ENCODE data around the gene CDH13.
A peak's percentile ranks its signal among the peaks of the same experiment; 100 is the strongest.

Gene CDH13

DNA sequence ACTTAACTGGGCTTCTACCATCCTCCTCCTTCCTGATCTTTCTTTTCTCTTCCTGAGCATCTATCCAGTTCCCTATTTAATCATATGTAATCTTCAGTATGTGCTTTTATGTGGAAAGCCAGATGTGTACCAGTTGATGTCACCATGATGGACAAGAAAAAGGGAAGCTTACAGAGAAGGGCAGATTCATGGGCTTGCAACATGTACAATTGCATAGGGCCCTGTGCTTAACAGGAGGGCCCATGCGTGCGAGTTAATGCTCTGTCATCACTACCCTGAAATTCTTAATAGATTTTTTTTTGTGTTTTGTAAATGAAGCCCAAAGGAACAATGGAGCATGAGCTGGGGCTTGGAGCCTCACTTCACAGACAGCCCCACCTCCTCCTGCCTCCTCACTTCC, 124.3 kb downstream of the CDH13 start:
- no peak overlapping the region for H3K4me3 ChIP-seq (ENCODE audit: low read length)
- H3K36me3 ChIP-seq (ENCODE audit: control insufficient read depth, insufficient read depth, low read length, severe bottlenecking), result no peaks in the 10 kb centered on the region
- no peak for DNase-seq (ENCODE audit: low read depth)
- H3K4me1 ChIP-seq (ENCODE audit: control insufficient read depth, insufficient read depth, low read length), result peaks cover 4% of the 10 kb centered on the region
- no peaks in the 10 kb centered on the region for H3K9me3 ChIP-seq (ENCODE audit: control insufficient read depth, low read length)
- H3K27me3 ChIP-seq (replicated peaks; ENCODE audit: control insufficient read depth, insufficient read depth, low read length), result no peaks in the 10 kb centered on the region
- no peak overlapping the region for H3K9ac ChIP-seq (ENCODE audit: low read length)

DNA sequence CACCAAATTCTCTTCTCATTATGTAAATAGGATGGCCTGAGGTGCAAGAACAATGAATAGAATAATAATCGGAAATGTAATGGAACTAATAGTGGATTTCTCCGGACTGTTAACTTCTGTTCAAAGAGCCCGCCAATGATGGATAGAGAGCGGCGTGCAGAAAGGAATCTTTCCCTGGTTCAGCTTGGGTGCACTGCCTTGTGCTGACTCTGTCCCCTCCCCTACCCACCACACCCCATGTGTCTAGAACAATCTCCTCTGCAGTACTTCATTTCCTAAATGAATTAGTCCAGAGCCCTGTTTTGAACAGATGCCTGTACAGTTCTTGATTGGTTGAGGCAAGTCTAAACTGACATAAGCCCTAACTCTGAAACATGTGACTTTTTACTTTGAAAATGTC, 125.4 kb downstream of the CDH13 start:
- no peaks in the 10 kb centered on the region for H3K27me3 ChIP-seq (replicated peaks; ENCODE audit: control insufficient read depth, insufficient read depth, low read length)
- H3K9ac ChIP-seq (ENCODE audit: low read length), result no peak overlapping the region
- H3K9me3 ChIP-seq (ENCODE audit: control insufficient read depth, low read length), result no peaks in the 10 kb centered on the region
- H3K4me1 ChIP-seq (ENCODE audit: control insufficient read depth, insufficient read depth, low read length), result peaks cover 8% of the 10 kb centered on the region
- H3K4me3 ChIP-seq (ENCODE audit: low read length), result no peak overlapping the region
- H3K36me3 ChIP-seq (ENCODE audit: control insufficient read depth, insufficient read depth, low read length, severe bottlenecking), result no peaks in the 10 kb centered on the region
- DNase-seq (ENCODE audit: low read depth), result no peak

GRCh38 chr16:82753821-82754220, 127.1 kb downstream of the CDH13 start:
- no peaks in the 10 kb centered on the region for H3K9me3 ChIP-seq (ENCODE audit: control insufficient read depth, low read length)
- H3K27me3 ChIP-seq (replicated peaks; ENCODE audit: control insufficient read depth, insufficient read depth, low read length), result no peaks in the 10 kb centered on the region
- peaks cover 5% of the 10 kb centered on the region for H3K4me1 ChIP-seq (ENCODE audit: control insufficient read depth, insufficient read depth, low read length)
- no peak for DNase-seq (ENCODE audit: low read depth)
- no peaks in the 10 kb centered on the region for H3K36me3 ChIP-seq (ENCODE audit: control insufficient read depth, insufficient read depth, low read length, severe bottlenecking)
- no peak overlapping the region for H3K4me3 ChIP-seq (ENCODE audit: low read length)
- no peak overlapping the region for H3K9ac ChIP-seq (ENCODE audit: low read length)

DNA sequence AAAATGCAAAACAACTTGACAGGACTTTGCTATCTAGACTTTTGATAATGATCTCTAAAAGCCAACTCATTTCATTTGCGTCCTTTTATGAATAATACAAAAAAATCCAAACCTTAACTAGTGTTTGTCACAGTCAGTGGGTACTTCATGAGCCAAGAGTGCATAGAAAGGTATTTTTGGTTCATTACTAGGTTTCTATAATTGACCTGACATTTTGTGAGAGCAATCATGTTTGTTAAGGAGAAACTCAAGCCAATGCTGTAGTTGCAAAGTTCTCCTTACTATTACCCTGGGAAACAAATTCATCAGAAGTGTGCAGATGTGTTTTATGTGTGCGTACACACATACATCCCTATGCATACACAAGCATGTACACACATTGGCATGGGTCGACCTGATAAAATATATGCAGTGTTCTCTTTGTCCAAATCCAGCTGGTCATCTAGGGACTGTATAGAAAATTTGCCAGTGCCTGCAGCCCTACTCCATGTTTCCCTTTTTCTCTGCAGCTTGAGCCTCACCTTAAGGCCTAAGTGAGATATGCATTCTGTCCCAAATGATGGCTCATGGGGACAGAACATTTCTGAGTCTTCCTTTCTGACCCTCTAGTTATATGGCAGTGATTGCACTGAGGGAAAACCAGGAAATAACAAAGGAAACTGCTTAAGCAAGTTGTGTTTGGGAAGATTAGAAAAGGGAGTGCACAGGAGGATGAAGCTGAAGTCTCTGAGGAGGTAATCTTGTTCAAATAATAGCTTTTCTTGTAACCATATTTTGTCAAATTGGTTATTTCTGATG, 128.1 kb downstream of the CDH13 start:
- no peak overlapping the region for H3K4me3 ChIP-seq (ENCODE audit: low read length)
- no peaks in the 10 kb centered on the region for H3K27me3 ChIP-seq (replicated peaks; ENCODE audit: control insufficient read depth, insufficient read depth, low read length)
- no peaks in the 10 kb centered on the region for H3K9me3 ChIP-seq (ENCODE audit: control insufficient read depth, low read length)
- no peaks in the 10 kb centered on the region for H3K36me3 ChIP-seq (ENCODE audit: control insufficient read depth, insufficient read depth, low read length, severe bottlenecking)
- H3K9ac ChIP-seq (ENCODE audit: low read length), result no peak overlapping the region
- no peak for DNase-seq (ENCODE audit: low read depth)
- peaks cover 5% of the 10 kb centered on the region for H3K4me1 ChIP-seq (ENCODE audit: control insufficient read depth, insufficient read depth, low read length)

DNA sequence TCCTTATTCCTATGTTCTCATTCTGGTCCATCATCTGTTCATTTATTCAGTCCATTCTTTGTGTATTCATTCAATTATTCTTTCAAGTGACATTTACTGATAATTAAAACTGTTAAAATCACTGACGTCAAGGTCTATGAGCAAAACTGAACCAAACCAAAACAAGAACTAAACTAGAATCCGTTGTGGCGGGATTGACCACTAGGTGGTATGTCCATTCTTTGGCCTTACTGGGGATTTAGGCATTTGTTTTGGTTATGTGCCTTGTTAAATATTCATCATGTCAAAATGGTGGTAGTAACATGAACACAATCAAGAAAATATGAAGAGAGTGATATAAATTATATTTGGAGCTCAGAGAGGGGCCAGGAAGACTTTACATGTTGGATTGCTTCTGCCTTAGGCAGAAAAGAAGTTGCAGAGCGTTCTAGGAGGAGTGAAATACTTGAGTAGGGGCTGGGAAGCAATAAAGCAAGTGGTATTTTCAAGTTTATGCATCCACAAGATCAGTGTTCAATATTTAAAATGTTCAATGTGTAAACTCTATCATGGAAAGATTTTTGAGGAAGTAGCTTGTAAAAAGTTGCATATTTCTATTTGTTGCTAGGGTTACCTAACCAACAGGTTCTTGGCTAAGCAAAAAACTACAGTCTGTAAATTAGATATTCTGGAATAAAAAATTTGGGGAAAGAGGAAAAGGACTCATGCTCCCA, 129.0 kb downstream of the CDH13 start:
- H3K4me1 ChIP-seq (ENCODE audit: control insufficient read depth, insufficient read depth, low read length), result peaks cover 5% of the 10 kb centered on the region
- H3K27me3 ChIP-seq (replicated peaks; ENCODE audit: control insufficient read depth, insufficient read depth, low read length), result no peaks in the 10 kb centered on the region
- DNase-seq (ENCODE audit: low read depth), result no peak
- H3K4me3 ChIP-seq (ENCODE audit: low read length), result no peak overlapping the region
- no peak overlapping the region for H3K9ac ChIP-seq (ENCODE audit: low read length)
- no peaks in the 10 kb centered on the region for H3K9me3 ChIP-seq (ENCODE audit: control insufficient read depth, low read length)
- no peaks in the 10 kb centered on the region for H3K36me3 ChIP-seq (ENCODE audit: control insufficient read depth, insufficient read depth, low read length, severe bottlenecking)

DNA sequence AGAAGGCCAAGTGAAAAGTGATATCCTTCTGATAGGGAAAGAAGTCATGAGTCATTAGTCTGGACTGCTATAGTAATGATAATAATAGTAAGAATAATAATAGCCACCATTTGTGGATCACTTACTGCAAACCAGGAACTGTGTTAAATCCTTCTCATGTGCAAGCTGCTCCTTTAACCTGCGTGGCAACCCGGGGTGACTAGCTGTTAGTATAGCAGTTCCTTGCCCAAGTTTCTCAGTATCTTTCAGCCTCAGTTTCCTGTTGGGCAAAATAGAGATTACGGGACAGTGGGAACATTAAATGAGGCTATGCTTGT, 129.5 kb downstream of the CDH13 start:
- Histone ChIP-seq H3K36me3 (ENCODE audit: control insufficient read depth, insufficient read depth, low read length, severe bottlenecking) (no peaks in the 10 kb centered on the region), H3K27me3 (replicated peaks; ENCODE audit: control insufficient read depth, insufficient read depth, low read length) (no peaks in the 10 kb centered on the region), H3K9me3 (ENCODE audit: control insufficient read depth, low read length) (no peaks in the 10 kb centered on the region), H3K4me1 (ENCODE audit: control insufficient read depth, insufficient read depth, low read length) (peaks cover 10% of the 10 kb centered on the region), H3K9ac (ENCODE audit: low read length) (no peak overlapping the region), H3K4me3 (ENCODE audit: low read length) (no peak overlapping the region)
- no peak for DNase-seq (ENCODE audit: low read depth)

DNA sequence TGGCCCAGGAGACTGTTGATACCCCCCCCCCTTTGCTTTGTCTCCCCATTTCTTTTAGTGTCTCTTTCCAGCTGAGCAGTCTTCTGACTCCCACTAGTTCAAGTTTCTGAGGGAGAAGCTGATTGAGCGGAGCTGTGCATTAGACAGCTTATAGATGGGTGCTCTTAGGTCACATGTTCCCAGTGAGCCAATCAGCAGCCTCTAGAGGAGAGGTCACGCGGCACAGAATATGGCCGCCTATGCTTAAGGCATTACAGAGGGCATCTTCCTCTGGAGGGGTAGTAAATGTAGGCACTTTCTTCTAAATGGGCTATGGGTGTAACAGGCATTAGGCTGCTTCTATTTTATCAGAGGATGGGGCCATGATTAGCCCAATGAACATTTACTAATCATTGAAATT, 131.6 kb downstream of the CDH13 start:
- peaks cover 19% of the 10 kb centered on the region for H3K4me1 ChIP-seq (ENCODE audit: control insufficient read depth, insufficient read depth, low read length)

GRCh38 chr16:82758904-82759303, 132.1 kb downstream of the CDH13 start:
- Histone ChIP-seq H3K4me1 (ENCODE audit: control insufficient read depth, insufficient read depth, low read length) (peaks cover 19% of the 10 kb centered on the region), H3K27me3 (replicated peaks; ENCODE audit: control insufficient read depth, insufficient read depth, low read length) (no peaks in the 10 kb centered on the region), H3K36me3 (ENCODE audit: control insufficient read depth, insufficient read depth, low read length, severe bottlenecking) (no peaks in the 10 kb centered on the region), H3K9ac (ENCODE audit: low read length) (no peak overlapping the region), H3K9me3 (ENCODE audit: control insufficient read depth, low read length) (no peaks in the 10 kb centered on the region), H3K4me3 (ENCODE audit: low read length) (no peak overlapping the region)
- no peak for DNase-seq (ENCODE audit: low read depth)

More for the DNA sequence above, 131.6 kb downstream of the CDH13 start:
- Histone ChIP-seq H3K9ac (ENCODE audit: low read length) (no peak overlapping the region), H3K4me3 (ENCODE audit: low read length) (no peak overlapping the region), H3K36me3 (ENCODE audit: control insufficient read depth, insufficient read depth, low read length, severe bottlenecking) (no peaks in the 10 kb centered on the region), H3K9me3 (ENCODE audit: control insufficient read depth, low read length) (no peaks in the 10 kb centered on the region), H3K27me3 (replicated peaks; ENCODE audit: control insufficient read depth, insufficient read depth, low read length) (no peaks in the 10 kb centered on the region)
- DNase-seq (ENCODE audit: low read depth), result no peak

DNA sequence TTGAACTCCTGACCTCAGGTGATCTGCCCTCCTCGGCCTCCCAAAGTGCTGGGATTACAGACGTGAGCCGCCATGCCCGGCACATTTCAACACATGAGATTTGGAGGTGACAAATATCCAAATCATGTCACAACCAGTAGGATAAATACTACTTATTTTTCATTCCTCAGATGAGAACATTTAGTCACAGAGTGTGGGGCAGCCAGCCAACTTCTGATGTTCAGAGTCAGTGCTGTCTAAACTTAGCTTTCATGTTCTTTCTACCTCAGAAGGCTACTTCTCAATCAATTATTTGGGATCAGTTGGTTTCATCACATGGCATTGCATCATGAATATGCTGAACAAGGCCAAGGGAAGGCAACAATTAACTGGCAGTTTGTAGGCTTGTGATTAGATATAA, 134.5 kb downstream of the CDH13 start:
- Histone ChIP-seq H3K4me1 (ENCODE audit: control insufficient read depth, insufficient read depth, low read length) (peaks cover 17% of the 10 kb centered on the region), H3K36me3 (ENCODE audit: control insufficient read depth, insufficient read depth, low read length, severe bottlenecking) (no peaks in the 10 kb centered on the region), H3K9me3 (ENCODE audit: control insufficient read depth, low read length) (no peaks in the 10 kb centered on the region), H3K27me3 (replicated peaks; ENCODE audit: control insufficient read depth, insufficient read depth, low read length) (no peaks in the 10 kb centered on the region), H3K9ac (ENCODE audit: low read length) (no peak overlapping the region), H3K4me3 (ENCODE audit: low read length) (no peak overlapping the region)
- peak; percentile 77 for DNase-seq (ENCODE audit: low read depth)

- peak; percentile 35 for DNase-seq (ENCODE audit: low read depth)
- peak overlapping the region; percentile 56 for H3K4me3 ChIP-seq (ENCODE audit: low read length)
Measured at GRCh38 chr16:82761858-82762257, 135.1 kb downstream of the CDH13 start.

GRCh38 chr16:82763371-82763770, 136.6 kb downstream of the CDH13 start:
- Histone ChIP-seq H3K4me1 (ENCODE audit: control insufficient read depth, insufficient read depth, low read length) (peaks cover 14% of the 10 kb centered on the region), H3K27me3 (replicated peaks; ENCODE audit: control insufficient read depth, insufficient read depth, low read length) (no peaks in the 10 kb centered on the region), H3K36me3 (ENCODE audit: control insufficient read depth, insufficient read depth, low read length, severe bottlenecking) (no peaks in the 10 kb centered on the region), H3K9ac (ENCODE audit: low read length) (no peak overlapping the region), H3K4me3 (ENCODE audit: low read length) (no peak overlapping the region), H3K9me3 (ENCODE audit: control insufficient read depth, low read length) (no peaks in the 10 kb centered on the region)
- no peak for DNase-seq (ENCODE audit: low read depth)

More at GRCh38 chr16:82761858-82762257, 135.1 kb downstream of the CDH13 start:
- no peaks in the 10 kb centered on the region for H3K36me3 ChIP-seq (ENCODE audit: control insufficient read depth, insufficient read depth, low read length, severe bottlenecking)
- no peaks in the 10 kb centered on the region for H3K27me3 ChIP-seq (replicated peaks; ENCODE audit: control insufficient read depth, insufficient read depth, low read length)
- H3K9ac ChIP-seq (ENCODE audit: low read length), result no peak overlapping the region
- H3K9me3 ChIP-seq (ENCODE audit: control insufficient read depth, low read length), result no peaks in the 10 kb centered on the region
- peaks cover 14% of the 10 kb centered on the region for H3K4me1 ChIP-seq (ENCODE audit: control insufficient read depth, insufficient read depth, low read length)

Data from adipocyte (in vitro differentiated cells).